Measurements from ENCODE around the gene DUSP8.

DNA sequence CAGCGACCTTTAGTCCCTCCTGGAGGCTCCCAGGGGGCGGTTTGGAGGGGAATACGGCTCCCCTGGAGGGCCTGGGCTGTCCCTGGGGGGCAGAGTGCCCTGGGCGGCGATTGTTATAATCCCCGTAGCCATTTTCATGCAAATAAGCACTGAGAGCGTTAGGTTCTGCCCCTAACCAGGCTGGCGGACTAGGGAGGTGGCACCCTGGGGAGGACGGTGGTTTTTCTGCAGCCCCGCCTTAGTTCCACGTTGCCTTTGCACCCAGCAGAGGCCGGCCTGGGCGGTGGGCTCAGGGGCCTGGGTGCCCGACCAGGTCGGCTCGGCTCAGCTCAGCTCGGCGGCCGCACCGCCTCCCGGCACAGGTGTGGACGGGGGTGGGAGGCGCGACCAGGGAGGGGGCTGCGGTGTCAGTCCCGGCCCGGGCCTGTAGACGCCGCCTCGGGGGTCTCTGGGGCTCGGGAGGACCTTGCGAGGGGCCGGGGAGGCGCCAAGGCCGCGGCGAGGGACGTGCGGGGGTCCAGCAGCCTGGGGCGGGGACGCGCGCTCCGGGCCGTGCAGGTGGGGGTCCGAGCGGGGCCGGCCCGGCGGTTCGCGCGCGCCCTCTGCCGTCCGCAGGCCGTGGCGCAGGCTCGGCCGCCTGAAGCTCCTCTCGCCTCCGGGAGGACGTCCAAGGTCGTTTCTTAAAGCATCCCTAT lies 2.3 kb upstream of the DUSP8 start:
- no peak for TF ChIP-seq FOSL2 (IDR thresholded peaks at IDR 0.05)
- TF ChIP-seq FOSL2 (CRISPR knock-in tag; IDR thresholded peaks at IDR 0.05): no peak
- peak; percentile 97 for TF ChIP-seq CTCF (IDR thresholded peaks at IDR 0.05)

Data from A549 (cell line).